Endothelial cell of umbilical vein (primary cell): ENCODE data around the gene G3BP1.

ENCODE experiments used
- CTCF ChIP-seq, 2 donors: IDR thresholded peaks; 1 replicate in 1 of 2; 2 replicates in 1 of 2; pipeline ENCODE4 v1.5.1; 2011; ENCODE audit warnings: low read length in 2 of 2, mild to moderate bottlenecking in 2 of 2, moderate library complexity in 2 of 2, control low read depth in 1 of 2, inconsistent platforms in 1 of 2, low read depth in 1 of 2; ENCODE audit not compliant: insufficient read depth in 1 of 2; ENCODE audit errors: extremely low read depth in 1 of 2
- JUN ChIP-seq: IDR thresholded peaks from 2 replicates; pipeline ENCODE4 v1.6.1; 2011; ENCODE audit warnings: borderline replicate concordance, low read depth; ENCODE audit not compliant: insufficient read length, insufficient read depth
- POLR2A ChIP-seq: IDR thresholded peaks from 2 replicates; pipeline ENCODE4 v1.6.1; 2012; ENCODE audit warnings: low read depth, mild to moderate bottlenecking, control low read depth, low read length
- POLR2AphosphoS5 ChIP-seq: IDR thresholded peaks from 2 replicates; pipeline ENCODE4 v1.6.1; 2012; ENCODE audit warnings: low read depth, mild to moderate bottlenecking, control low read depth, low read length, moderate library complexity; ENCODE audit not compliant: insufficient read depth

- TF ChIP-seq CTCF (IDR thresholded peaks at IDR 0.05; ENCODE audit: extremely low read depth in 1 of 2, insufficient read depth in 1 of 2, low read depth in 1 of 2, low read length in 2 of 2) (no peak), POLR2A (no peak), POLR2AphosphoS5 (no peak), JUN (no peak)
Measured at GRCh38 chr5:151820903-151821302, 49.1 kb downstream of the G3BP1 start.
